Measurements from ENCODE around the gene SUMF2.
A peak's percentile ranks its signal among the peaks of the same experiment; 100 is the strongest.
"Not testable (repeated sequence)": the region's sequence is repeated elsewhere in the genome, so short reads cannot be mapped to it uniquely, and the experiment has no call there.

The SUMF2 gene

DNA sequence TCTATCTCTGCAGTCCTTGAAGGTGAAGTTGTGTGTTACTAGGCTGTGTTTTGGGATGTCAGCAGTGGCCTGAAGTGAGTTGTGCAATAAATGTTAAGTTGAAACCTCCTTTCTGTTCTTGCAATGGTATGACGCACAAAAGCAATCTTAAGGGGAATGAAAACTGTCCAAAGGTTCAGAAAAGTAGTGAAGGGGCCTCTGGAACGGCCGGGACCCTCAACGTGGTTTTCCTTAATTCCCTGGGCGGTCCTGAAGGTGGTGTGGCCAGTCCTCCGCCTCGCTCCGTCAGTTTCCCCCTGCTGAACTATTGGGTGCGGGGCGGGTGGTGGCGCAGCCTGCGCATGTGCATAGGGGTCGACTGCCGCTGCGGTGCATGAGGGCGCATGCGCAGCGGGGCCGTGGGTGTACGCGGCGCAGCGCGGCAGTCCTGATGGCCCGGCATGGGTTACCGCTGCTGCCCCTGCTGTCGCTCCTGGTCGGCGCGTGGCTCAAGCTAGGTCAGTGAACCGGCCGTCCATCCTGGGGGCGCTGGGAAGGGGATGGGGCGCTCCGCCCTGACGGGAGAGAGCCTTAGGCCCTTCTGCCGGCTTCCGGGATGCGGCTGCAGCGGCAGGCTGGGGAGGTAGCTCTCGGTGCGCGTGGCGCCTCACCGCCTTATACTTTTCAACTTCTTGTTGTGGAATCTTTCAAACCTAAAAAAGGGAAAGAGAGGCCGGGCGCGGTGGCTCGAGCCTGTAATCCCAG is at the start of gene SUMF2:
Gene SUMF2 (plus strand): TSS at position 405 of the 744 bp plus-strand sequence. CDS start 26 bp downstream, at position 431.
- peak; percentile 90 for DNase-seq

DNA sequence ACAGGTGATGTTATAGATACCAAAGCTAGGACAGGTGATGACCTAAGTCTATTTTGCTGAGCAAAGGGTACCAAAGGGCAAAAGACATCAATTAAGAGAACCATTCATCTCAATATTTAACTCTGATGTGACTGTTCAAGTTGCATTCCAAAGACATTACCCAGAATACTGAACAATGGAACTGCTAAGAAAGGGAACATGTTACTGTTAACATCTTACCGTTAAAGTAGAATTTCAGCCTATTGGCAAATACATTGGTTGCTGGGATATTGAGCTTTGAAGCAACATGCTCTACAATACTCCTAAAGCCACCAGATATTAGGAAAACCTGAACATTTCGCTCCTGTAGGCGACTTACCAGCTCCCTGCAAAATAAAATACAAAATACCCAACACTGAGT is 47.1 kb upstream of the SUMF2 start:
- DNase-seq, result not testable (repeated sequence)

DNA sequence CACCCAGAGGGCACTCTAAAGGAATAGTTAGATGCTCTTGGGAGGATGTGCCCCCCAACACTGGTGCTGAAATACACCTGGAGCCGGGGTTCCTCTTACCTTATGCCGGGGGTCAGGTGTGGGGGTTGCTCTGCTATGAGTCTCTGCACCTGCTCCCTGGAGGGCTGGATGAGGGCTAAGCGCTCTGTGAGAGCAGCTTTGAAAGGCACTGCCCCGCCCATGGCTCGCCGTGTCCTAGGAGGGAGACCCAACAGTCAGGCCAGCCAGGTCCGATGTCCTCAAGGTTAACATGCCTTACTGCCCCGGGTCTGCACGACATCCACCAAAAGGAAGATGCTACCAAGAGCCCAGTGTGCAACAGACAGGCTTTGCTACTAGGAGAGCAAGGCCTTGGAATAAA is 44.6 kb upstream of the SUMF2 start:
- no peak for DNase-seq

- DNase-seq, result no peak
Observed at GRCh38 chr7:56023500-56023899, 40.6 kb upstream of the SUMF2 start.

- DNase-seq, result no peak
Observed at GRCh38 chr7:56026538-56026937, 37.5 kb upstream of the SUMF2 start.

DNA sequence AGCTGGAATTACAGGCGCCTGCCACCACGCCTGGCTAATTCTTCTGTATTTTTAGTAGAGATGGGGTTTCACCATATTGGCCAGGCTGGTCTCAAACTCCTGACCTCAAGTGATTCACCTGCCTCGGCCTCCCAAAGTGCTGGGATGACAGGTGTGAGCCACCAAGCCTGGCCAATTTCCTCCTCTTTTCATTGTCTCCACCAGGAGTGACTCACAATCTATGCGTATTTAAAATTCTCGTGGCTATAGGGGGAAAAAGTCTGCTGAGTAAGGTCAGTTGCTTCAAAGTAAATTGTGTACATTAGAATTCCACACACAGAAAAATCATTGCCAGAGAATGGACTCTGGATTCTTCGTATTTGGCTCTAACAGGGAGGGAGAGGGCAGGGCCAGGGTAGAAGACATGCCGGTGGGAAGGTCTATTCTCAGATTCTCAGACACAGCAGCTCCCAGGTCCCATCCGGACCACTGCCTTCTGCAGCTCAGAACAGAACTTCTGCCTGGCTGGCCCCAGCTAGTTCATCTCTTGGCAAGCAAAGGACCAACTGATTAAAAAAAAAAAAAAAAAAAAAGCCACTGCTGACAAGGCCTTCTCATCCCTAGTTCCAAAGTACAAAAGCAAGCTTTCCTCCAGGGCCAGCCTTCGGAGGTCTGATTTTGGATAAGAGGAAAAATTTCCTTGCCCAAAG is 35.0 kb upstream of the SUMF2 start:
- no peak for DNase-seq

GRCh38 chr7:56030340-56030739 is 33.7 kb upstream of the SUMF2 start:
- DNase-seq, result no peak

- not testable (repeated sequence) for DNase-seq
Observed at GRCh38 chr7:56031556-56031955, 32.5 kb upstream of the SUMF2 start.

- DNase-seq, result not testable (repeated sequence)
Observed at GRCh38 chr7:56032578-56032977, 31.5 kb upstream of the SUMF2 start.

GRCh38 chr7:56033671-56034432 is 30.2 kb upstream of the SUMF2 start:
- DNase-seq, result peak; percentile 75

GRCh38 chr7:56040730-56041129 is 23.4 kb upstream of the SUMF2 start:
- DNase-seq, result no peak

- not testable (repeated sequence) for DNase-seq
Observed at GRCh38 chr7:56045758-56046157, 18.3 kb upstream of the SUMF2 start.

- no peak for DNase-seq
Observed at GRCh38 chr7:56046721-56047445, 17.2 kb upstream of the SUMF2 start.

DNA sequence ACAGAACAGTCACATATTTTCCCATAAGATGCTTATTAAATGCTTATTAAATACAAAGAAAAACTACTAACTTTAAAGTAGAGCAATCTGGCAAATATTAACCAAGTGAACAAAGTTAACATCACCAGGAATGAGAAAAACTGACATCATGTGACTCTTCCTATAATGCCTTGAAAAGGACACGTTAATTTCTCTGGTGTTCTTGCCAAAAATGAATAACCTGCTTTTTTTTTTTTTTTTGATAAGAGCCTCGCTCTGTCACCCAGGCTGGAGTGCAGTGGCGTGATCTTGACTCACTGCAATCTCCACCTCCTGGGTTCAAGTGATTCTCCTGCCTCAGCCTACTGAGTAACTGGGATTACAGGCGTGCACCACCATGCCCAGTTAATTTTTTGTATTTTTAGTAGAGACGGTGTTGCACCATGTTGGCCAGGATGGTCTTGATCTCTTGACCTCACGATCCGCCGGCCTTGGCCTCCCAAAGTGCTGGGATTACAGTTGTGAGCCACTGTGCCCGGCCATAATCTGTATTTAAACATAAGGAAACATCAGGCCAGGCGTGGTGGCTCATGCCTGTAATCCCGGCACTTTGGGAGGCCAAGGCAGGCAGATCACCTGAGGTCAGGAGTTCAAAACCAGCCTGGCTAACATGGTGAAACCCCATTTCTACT is 16.5 kb upstream of the SUMF2 start:
- not testable (repeated sequence) for DNase-seq

GRCh38 chr7:56048245-56048644 is 15.8 kb upstream of the SUMF2 start:
- no peak for DNase-seq

GRCh38 chr7:56048763-56049162 is 15.3 kb upstream of the SUMF2 start:
- DNase-seq, result not testable (repeated sequence)

- DNase-seq, result no peak
Observed at GRCh38 chr7:56051053-56051338, 13.1 kb upstream of the SUMF2 start.

- DNase-seq, result peak; percentile 91
Observed at GRCh38 chr7:56051339-56052191, 12.5 kb upstream of the SUMF2 start, which contains the start of the genes CCT6A and PSPH. TSS of gene CCT6A (plus strand) at chr7:56051765. CDS start at chr7:56051849, 84 bp downstream. TSS of gene PSPH (minus strand) at chr7:56051444. CDS start at chr7:56021212, 30,232 bp downstream.

- DNase-seq, result no peak
Observed at GRCh38 chr7:56053379-56053778, 10.7 kb upstream of the SUMF2 start.

DNA sequence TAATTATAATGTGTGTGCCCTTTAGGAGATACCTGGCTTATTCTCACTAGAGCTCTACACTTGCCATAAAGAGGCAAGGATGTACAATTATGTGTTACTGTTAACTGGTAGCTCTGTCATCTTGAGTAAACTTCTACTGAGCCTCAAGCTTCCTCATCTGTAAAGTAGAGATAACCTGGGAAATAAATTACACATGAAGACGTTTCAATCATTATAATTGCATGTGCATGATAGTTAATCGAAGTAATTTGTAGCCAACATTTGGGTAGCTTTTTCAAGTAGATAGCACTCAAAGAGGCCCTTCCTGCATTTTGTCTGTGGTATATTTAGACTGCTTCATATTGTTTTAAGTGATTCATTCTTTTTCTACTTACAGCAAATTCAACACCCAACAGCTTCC is 10.1 kb upstream of the SUMF2 start:
- DNase-seq, result no peak

DNA sequence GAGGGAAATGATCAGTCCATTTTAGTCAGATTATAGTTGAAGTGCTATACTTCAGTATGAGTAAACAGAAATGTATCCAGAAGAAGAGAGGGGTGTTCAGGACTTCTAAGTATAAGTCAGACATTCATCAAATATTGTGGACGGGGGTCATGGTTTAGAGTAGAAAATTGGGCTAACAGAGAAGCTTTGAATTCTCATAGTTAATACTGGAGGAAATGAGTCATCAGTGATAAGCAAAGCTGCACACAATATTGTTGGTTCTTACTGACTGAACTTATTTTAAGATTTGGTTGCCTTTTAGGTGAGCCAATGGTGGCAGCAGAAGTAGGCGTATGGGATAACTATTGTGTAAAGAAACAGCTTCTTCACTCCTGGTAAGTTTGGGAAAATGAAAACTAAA is 1.7 kb upstream of the SUMF2 start:
- DNase-seq, result no peak
